IMR-90 (cell line): ENCODE results near the gene CPNE2. TPM values are rescaled to one million over a fixed set of nuclear protein-coding genes. Genes with fewer than 3 reads are reported as not detected.
A peak's percentile ranks its signal among the peaks of the same experiment; 100 is the strongest.

Experiments
- ATAC-seq: fragments of 200-7000 bp; cut with Tn5 transposase; 2 replicates; pipeline ENCODE4 v1.9.1; 2020; ENCODE audit warnings: low read depth, mild to moderate bottlenecking, moderate library complexity
- BruUV-seq: library from RNA; stranded (reverse); fragments of 400-500 nt; replicated peaks from 2 replicates; lab custom pipeline; 2021; lab: Mats Ljungman, UMichigan
- CTCF ChIA-PET: fragments of 300-600 bp; formaldehyde crosslinking; extraction: SDS; loops from one replicate; lab custom pipeline; 2021; ENCODE audit warnings: antibody characterized with exemption; lab: Yijun Ruan, JAX
- POLR2A ChIA-PET: fragments of 300-600 bp; sonication (Branson Sonifier 250); formaldehyde crosslinking; loops from one replicate; lab custom pipeline; 2022; ENCODE audit warnings: antibody characterized with exemption; ENCODE audit not compliant: unreplicated experiment; lab: Charles Lee
- DNase-seq: peaks from one replicate; pipeline ENCODE4 v3.0.0; 2013
- H2AFZ ChIP-seq: replicated peaks from 2 replicates; pipeline ENCODE3; 2013; ENCODE audit warnings: low read length, mild to moderate bottlenecking; ENCODE audit not compliant: poor library complexity
- H2AK5ac ChIP-seq: 2 replicates; pipeline ENCODE4 v1.6.1; 2013; ENCODE audit warnings: low read depth, low read length, inconsistent platforms
- H2AK9ac ChIP-seq: replicated peaks from 2 replicates; pipeline ENCODE3; 2013; ENCODE audit warnings: mild to moderate bottlenecking, low read depth, low read length, moderate library complexity; ENCODE audit not compliant: poor library complexity
- H2BK120ac ChIP-seq: 2 replicates; pipeline ENCODE4 v1.6.1; 2013; ENCODE audit warnings: low read depth, low read length, inconsistent platforms
- H2BK15ac ChIP-seq: 3 replicates; pipeline ENCODE4 v1.6.1; 2013; ENCODE audit warnings: low read depth, low read length, inconsistent platforms
- H2BK20ac ChIP-seq: 2 replicates; pipeline ENCODE4 v1.6.1; 2013; ENCODE audit warnings: low read depth, mild to moderate bottlenecking, inconsistent platforms, low read length, moderate library complexity
- H2BK5ac ChIP-seq: 2 replicates; pipeline ENCODE4 v1.6.1; 2013; ENCODE audit warnings: mild to moderate bottlenecking, low read depth, low read length, inconsistent platforms; ENCODE audit not compliant: poor library complexity, severe bottlenecking
- H3K14ac ChIP-seq: replicated peaks from 2 replicates; pipeline ENCODE4 v1.6.1; 2013; ENCODE audit warnings: low read depth, low read length, inconsistent platforms
- H3K18ac ChIP-seq: 2 replicates; pipeline ENCODE4 v1.6.1; 2013; ENCODE audit warnings: low read depth, low read length, control low read depth
- H3K23ac ChIP-seq: 2 replicates; pipeline ENCODE4 v1.6.1; 2013; ENCODE audit warnings: low read depth, low read length, inconsistent platforms
- H3K27ac ChIP-seq: 2 replicates; pipeline ENCODE4 v1.5.1; 2013; ENCODE audit warnings: mild to moderate bottlenecking, control low read depth, low read length; ENCODE audit not compliant: insufficient read depth
- H3K27me3 ChIP-seq: 2 replicates; pipeline ENCODE4 v1.6.1; 2013; ENCODE audit warnings: low read length; ENCODE audit not compliant: control insufficient read depth, insufficient read depth
- H3K36me3 ChIP-seq: 2 replicates; pipeline ENCODE4 v1.6.1; 2013; ENCODE audit warnings: low read length, mixed read lengths; ENCODE audit not compliant: control insufficient read depth, insufficient read depth
- H3K4ac ChIP-seq: 2 replicates; pipeline ENCODE4 v1.6.1; 2013; ENCODE audit warnings: low read depth, low read length, inconsistent platforms
- H3K4me1 ChIP-seq: 2 replicates; pipeline ENCODE4 v1.6.1; 2013; ENCODE audit warnings: low read length, mixed read lengths; ENCODE audit not compliant: control insufficient read depth, insufficient read depth
- H3K4me2 ChIP-seq: 2 replicates; pipeline ENCODE4 v1.6.1; 2013; ENCODE audit warnings: low read depth, mild to moderate bottlenecking, control low read depth, low read length, moderate library complexity
- H3K4me3 ChIP-seq: 2 replicates; pipeline ENCODE4 v1.5.1; 2013; ENCODE audit warnings: low read depth, mild to moderate bottlenecking, control low read depth, low read length, moderate library complexity; ENCODE audit not compliant: insufficient read depth
- H3K56ac ChIP-seq: 2 replicates; pipeline ENCODE4 v1.6.1; 2013; ENCODE audit warnings: low read length, inconsistent platforms; ENCODE audit not compliant: insufficient read depth; ENCODE audit errors: extremely low read depth
- H3K79me1 ChIP-seq, 2 experiments: 2 replicates each; pipeline ENCODE4 v1.6.1; 2013; ENCODE audit warnings: low read length in 2 of 2, inconsistent platforms in 1 of 2, low read depth in 1 of 2
- H3K9ac ChIP-seq: 2 replicates; pipeline ENCODE4 v1.6.1; 2013; ENCODE audit warnings: low read depth, low read length, control low read depth
- H3K9me1 ChIP-seq: 2 replicates; pipeline ENCODE4 v1.6.1; 2013; ENCODE audit warnings: low read length, inconsistent platforms; ENCODE audit not compliant: insufficient read depth
- H3K9me3 ChIP-seq: 2 replicates; pipeline ENCODE4 v1.6.1; 2013; ENCODE audit warnings: low read length; ENCODE audit not compliant: control insufficient read depth, insufficient read depth
- H4K20me1 ChIP-seq: 2 replicates; pipeline ENCODE4 v1.6.1; 2013; ENCODE audit warnings: low read length, inconsistent platforms; ENCODE audit not compliant: insufficient read depth
- H4K5ac ChIP-seq: 2 replicates; pipeline ENCODE4 v1.6.1; 2013; ENCODE audit warnings: mild to moderate bottlenecking, low read depth, low read length, control low read depth
- H4K8ac ChIP-seq, 2 experiments: 2 replicates each; pipeline ENCODE4 v1.6.1; 2013; ENCODE audit warnings: low read depth in 2 of 2, low read length in 2 of 2, control low read depth in 1 of 2, inconsistent platforms in 1 of 2
- H4K91ac ChIP-seq: 2 replicates; pipeline ENCODE4 v1.6.1; 2013; ENCODE audit warnings: low read depth, low read length, inconsistent platforms; ENCODE audit not compliant: insufficient read depth
- BHLHE40 ChIP-seq: fragments of 150-350 bp; IDR thresholded peaks from 2 replicates; pipeline ENCODE4 v1.6.1; 2016; ENCODE audit warnings: mild to moderate bottlenecking, low read depth, low read length
- FOS ChIP-seq: fragments of 150-350 bp; IDR thresholded peaks from 2 replicates; pipeline ENCODE4 v1.6.1; 2016; ENCODE audit warnings: low read depth, low read length
- MAFK ChIP-seq: IDR thresholded peaks from 2 replicates; pipeline ENCODE4 v1.6.1; 2012; ENCODE audit warnings: low read depth, low read length, improper control_type of control experiment
- RAD21 ChIP-seq: IDR thresholded peaks from 2 replicates; pipeline ENCODE4 v1.6.1; 2012; ENCODE audit warnings: low read length, improper control_type of control experiment
- RFX5 ChIP-seq: IDR thresholded peaks from 2 replicates; pipeline ENCODE4 v1.8.0; 2012; ENCODE audit warnings: low read depth, mild to moderate bottlenecking, low read length, moderate library complexity
- SMC3 ChIP-seq: fragments of 150-350 bp; IDR thresholded peaks from 2 replicates; pipeline ENCODE4 v1.6.1; 2016; ENCODE audit warnings: low read depth, mild to moderate bottlenecking, antibody characterized with exemption, low read length, moderate library complexity
- USF2 ChIP-seq: fragments of 150-350 bp; IDR thresholded peaks from 2 replicates; pipeline ENCODE4 v1.6.1; 2017; ENCODE audit warnings: mild to moderate bottlenecking, antibody characterized with exemption, low read length, low read depth
- WGBS, 2 experiments: methylation state at CpG; one replicate each; pipeline versions ENCODE4 v1.1.5 to v1.1.7; 2013; ENCODE audit warnings: missing lambda C conversion rate in 2 of 2; ENCODE audit not compliant: insufficient read length in 1 of 2; ENCODE audit errors: extremely low coverage in 2 of 2; 5-methylcytosine and 5-hydroxymethylcytosine counted together
- dilution Hi-C: fragments of 300-500 bp; cut with HindIII; formaldehyde crosslinking; loops from one replicate; pipeline ENCODE4 v1.14.3; 2018; ENCODE audit warnings: low sequenced_read_pairs; ENCODE audit not compliant: unreplicated experiment
- in situ Hi-C: fragments of 300-500 bp; cut with MboI; formaldehyde crosslinking; loops from 3 replicates; pipeline ENCODE4 v1.14.3; 2019; ENCODE audit warnings: low sequenced_read_pairs, inconsistent platforms, mixed read lengths
- intact Hi-C: fragments of 100-400 bp; cut with micrococcal nuclease; formaldehyde crosslinking; loops from 2 replicates; pipeline ENCODE4 v1.10.0; 2022
- polyA plus RNA-seq, 3 experiments: library from polyadenylated mRNA; depleted of rRNA; stranded (reverse); fragments of >200 nt; gene quantifications; 2 replicates each; pipeline ENCODE4 v1.2.3, GENCODE V29; 2012; ENCODE audit warnings: low replicate concordance in 1 of 3
- total RNA-seq: library from RNA; depleted of rRNA; stranded (reverse); fragments of >200 nt; gene quantifications from 2 replicates; pipeline ENCODE4 v1.2.3, GENCODE V29; 2012
- TF ChIP-seq, protein P1 (sequence below): fragments of 150-350 bp; IDR thresholded peaks from 2 replicates; pipeline ENCODE4 v1.6.1; 2016; ENCODE audit warnings: low read depth, mild to moderate bottlenecking, low read length, moderate library complexity, borderline replicate concordance

The CPNE2 gene
- total and polyA plus RNA-seq, 2 of the 4 experiments (the other 2 are of a cell fraction) = 15.4 to 48.0 TPM

GRCh38 chr16:57132470-57132869, 40.1 kb downstream of the CPNE2 start:
- no peaks in the 10 kb centered on the region for H3K9me3 ChIP-seq
- no peak overlapping the region for H3K4ac ChIP-seq
- H3K56ac ChIP-seq = no peak overlapping the region
- intact Hi-C loops = no loop called here
- no peak overlapping the region for H2BK120ac ChIP-seq
- WGBS, 2 experiments = no CpG with 5 or more reads among the region's 1 CpG
- H3K4me1 ChIP-seq = no peaks in the 10 kb centered on the region
- H3K27me3 ChIP-seq = no peaks in the 10 kb centered on the region
- no peak overlapping the region for H3K14ac ChIP-seq
- H3K18ac ChIP-seq = no peak overlapping the region
- no peak overlapping the region for H2BK20ac ChIP-seq
- no peak overlapping the region for H4K91ac ChIP-seq
- no peak overlapping the region for H2AK5ac ChIP-seq
- dilution Hi-C loops = no loop called here
- no peaks in the 10 kb centered on the region; the same call in 1 of the 2 replicates for H3K36me3 ChIP-seq
- H3K79me1 ChIP-seq = no peaks in the 10 kb centered on the region
- peak overlapping the region; percentile 27; the same call in 1 of the 2 replicates for H3K23ac ChIP-seq
- CTCF ChIA-PET = no interaction called here
- no peak overlapping the region for H3K9ac ChIP-seq
- in situ Hi-C loops = no loop called here
- TF ChIP-seq MAFK (no peak), SMC3 (no peak), RAD21 (no peak), RFX5 (no peak), USF2 (no peak), FOS (no peak), BHLHE40 (no peak)
- TF ChIP-seq, protein P1, sequence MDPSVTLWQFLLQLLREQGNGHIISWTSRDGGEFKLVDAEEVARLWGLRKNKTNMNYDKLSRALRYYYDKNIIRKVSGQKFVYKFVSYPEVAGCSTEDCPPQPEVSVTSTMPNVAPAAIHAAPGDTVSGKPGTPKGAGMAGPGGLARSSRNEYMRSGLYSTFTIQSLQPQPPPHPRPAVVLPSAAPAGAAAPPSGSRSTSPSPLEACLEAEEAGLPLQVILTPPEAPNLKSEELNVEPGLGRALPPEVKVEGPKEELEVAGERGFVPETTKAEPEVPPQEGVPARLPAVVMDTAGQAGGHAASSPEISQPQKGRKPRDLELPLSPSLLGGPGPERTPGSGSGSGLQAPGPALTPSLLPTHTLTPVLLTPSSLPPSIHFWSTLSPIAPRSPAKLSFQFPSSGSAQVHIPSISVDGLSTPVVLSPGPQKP = no peak
- no peak overlapping the region for H2BK5ac ChIP-seq
- no peak overlapping the region for H2AFZ ChIP-seq
- POLR2A ChIA-PET = no interaction called here
- H3K27ac ChIP-seq = no peak overlapping the region
- no peak overlapping the region for H3K4me3 ChIP-seq
- H3K9me1 ChIP-seq = peaks cover 3% of the 10 kb centered on the region; the same call in 1 of the 2 replicates
- H3K4me2 ChIP-seq = no peak overlapping the region
- no peak overlapping the region for H2BK15ac ChIP-seq
- BruUV-seq = no TSS peak
- no peaks in the 10 kb centered on the region for H4K20me1 ChIP-seq
- no peak overlapping the region for H4K5ac ChIP-seq
- ATAC-seq = no peak; the same call in 1 of the 2 replicates
- H2AK9ac ChIP-seq = peak overlapping the region; percentile 78
- no peak for DNase-seq
- H4K8ac ChIP-seq = no peak overlapping the region
